WERI-Rb-1 (cell line): ENCODE measurements around the gene WDR72.

Source experiments
- DNase-seq: peaks from one replicate; pipeline ENCODE4 v3.0.0-alpha.2; 2020
- H3K27ac ChIP-seq: fragments of 250-450 bp; sonication (Bioruptor Pico); 2 replicates; pipeline ENCODE4 v1.5.1; 2020; ENCODE audit warnings: mild to moderate bottlenecking, moderate library complexity
- H3K27me3 ChIP-seq: fragments of 250-450 bp; sonication (Bioruptor Pico); 2 replicates; pipeline ENCODE4 v1.5.1; 2021; ENCODE audit warnings: mild to moderate bottlenecking, low read depth, moderate library complexity; ENCODE audit not compliant: insufficient read depth, severe bottlenecking
- H3K36me3 ChIP-seq: fragments of 250-450 bp; sonication (Bioruptor Pico); 2 replicates; pipeline ENCODE4 v1.5.1; 2020; ENCODE audit warnings: mild to moderate bottlenecking, moderate library complexity
- H3K4me3 ChIP-seq: 2 replicates; pipeline ENCODE4 v1.5.1; 2011; ENCODE audit warnings: low read depth, mild to moderate bottlenecking, control low read depth, low read length
- H3K9me3 ChIP-seq: fragments of 250-450 bp; sonication (Bioruptor Pico); 2 replicates; pipeline ENCODE4 v1.5.1; 2021; ENCODE audit warnings: mild to moderate bottlenecking, moderate library complexity; ENCODE audit not compliant: severe bottlenecking
- TF ChIP-seq, protein P1 (sequence below): IDR thresholded peaks from 2 replicates; pipeline ENCODE4 v1.5.1; 2011; ENCODE audit warnings: low read depth, mild to moderate bottlenecking, control low read depth, inconsistent platforms, low read length

WDR72 gene

DNA sequence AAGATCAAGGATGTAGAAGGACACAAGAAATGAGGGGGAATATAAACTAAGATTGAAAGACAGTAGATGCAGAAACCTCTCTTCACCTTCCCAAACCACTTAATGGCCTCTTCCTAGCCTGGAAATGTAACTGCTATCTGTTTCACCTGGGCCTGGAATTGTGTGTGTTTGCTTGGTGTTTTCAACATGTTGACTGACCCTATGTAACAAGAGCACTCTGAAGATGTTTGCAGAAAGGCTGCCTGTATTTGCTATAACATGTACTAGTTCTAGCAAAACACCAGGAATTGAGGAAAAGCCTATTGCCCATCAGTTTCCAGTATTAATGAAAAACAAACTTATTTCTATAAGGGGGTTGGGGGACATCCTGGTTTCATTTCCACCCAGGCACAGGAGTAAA is 248.3 kb downstream of the WDR72 start:
- Histone ChIP-seq H3K27me3 (no peaks in the 10 kb centered on the region), H3K36me3 (no peaks in the 10 kb centered on the region), H3K4me3 (no peak overlapping the region), H3K27ac (no peak overlapping the region), H3K9me3 (no peaks in the 10 kb centered on the region)
- DNase-seq: no peak
- TF ChIP-seq, protein P1, sequence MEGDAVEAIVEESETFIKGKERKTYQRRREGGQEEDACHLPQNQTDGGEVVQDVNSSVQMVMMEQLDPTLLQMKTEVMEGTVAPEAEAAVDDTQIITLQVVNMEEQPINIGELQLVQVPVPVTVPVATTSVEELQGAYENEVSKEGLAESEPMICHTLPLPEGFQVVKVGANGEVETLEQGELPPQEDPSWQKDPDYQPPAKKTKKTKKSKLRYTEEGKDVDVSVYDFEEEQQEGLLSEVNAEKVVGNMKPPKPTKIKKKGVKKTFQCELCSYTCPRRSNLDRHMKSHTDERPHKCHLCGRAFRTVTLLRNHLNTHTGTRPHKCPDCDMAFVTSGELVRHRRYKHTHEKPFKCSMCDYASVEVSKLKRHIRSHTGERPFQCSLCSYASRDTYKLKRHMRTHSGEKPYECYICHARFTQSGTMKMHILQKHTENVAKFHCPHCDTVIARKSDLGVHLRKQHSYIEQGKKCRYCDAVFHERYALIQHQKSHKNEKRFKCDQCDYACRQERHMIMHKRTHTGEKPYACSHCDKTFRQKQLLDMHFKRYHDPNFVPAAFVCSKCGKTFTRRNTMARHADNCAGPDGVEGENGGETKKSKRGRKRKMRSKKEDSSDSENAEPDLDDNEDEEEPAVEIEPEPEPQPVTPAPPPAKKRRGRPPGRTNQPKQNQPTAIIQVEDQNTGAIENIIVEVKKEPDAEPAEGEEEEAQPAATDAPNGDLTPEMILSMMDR: no peak

DNA sequence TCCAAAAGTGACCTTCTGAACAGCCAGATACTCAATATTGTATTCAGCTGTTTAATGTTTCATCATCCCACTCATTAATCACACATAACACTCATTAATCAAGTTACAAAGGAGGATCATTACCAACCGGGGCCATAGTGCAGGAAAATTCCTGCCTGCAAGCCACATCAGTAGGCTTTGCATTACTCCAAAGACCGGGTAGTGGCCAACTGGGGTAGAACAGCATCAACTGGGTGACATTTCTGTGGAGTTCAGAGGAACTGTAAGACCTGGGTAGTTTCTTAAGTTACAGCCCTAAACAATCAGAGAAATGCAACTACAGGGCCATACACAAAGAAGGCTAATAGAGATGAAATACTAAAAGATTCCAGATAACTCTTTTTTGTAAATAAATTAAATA is 253.1 kb downstream of the WDR72 start:
- H3K27me3 ChIP-seq: no peaks in the 10 kb centered on the region
- no peak for DNase-seq
- no peaks in the 10 kb centered on the region for H3K36me3 ChIP-seq
- TF ChIP-seq, protein P1: no peak
- H3K27ac ChIP-seq: no peak overlapping the region
- H3K9me3 ChIP-seq: no peaks in the 10 kb centered on the region
- no peak overlapping the region for H3K4me3 ChIP-seq

DNA sequence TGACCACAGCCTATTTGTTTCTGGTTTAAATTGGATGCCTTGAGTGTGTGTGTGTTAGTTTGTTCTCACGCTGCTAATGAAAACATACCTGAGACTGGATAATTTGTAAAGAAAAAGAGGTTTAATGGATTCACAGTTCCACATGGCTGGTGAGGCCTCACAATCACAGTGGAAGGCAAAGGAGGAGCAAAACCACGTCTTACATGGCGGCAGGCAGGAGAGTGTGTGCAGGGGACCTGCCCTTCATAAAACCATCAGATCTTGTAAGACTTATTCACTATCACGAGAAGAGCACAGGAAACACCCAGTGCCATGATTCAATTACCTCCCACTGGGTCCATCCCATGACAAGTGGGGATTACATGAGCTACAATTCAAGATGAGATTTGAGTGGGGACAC is 260.5 kb downstream of the WDR72 start:
- Histone ChIP-seq H3K4me3 (no peak overlapping the region), H3K9me3 (peaks cover under 1% of the 10 kb centered on the region), H3K27me3 (no peaks in the 10 kb centered on the region), H3K36me3 (no peaks in the 10 kb centered on the region), H3K27ac (no peak overlapping the region)
- TF ChIP-seq, protein P1: no peak
- DNase-seq: no peak

DNA sequence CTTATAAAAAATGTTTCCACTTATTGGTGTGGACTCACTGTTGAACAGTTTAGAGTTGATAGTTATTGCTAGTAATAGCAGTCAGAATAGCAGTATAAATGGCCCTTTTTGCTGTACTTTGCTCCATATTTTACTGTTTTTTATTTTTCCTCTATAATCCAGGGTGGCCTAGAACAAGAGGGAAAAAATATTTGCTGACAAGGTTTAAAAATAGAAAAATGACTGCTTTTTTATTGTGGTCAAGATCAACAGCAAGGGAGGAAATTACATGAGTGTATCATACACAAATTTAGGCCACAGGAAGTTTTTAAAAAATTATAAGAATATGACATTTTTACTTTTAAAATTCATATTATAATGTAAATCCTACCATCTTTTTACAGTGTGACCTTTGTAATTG is 269.1 kb downstream of the WDR72 start:
- peaks cover 2% of the 10 kb centered on the region for H3K9me3 ChIP-seq
- no peak for DNase-seq
- TF ChIP-seq, protein P1: no peak
- H3K4me3 ChIP-seq: no peak overlapping the region
- no peaks in the 10 kb centered on the region for H3K36me3 ChIP-seq
- H3K27ac ChIP-seq: no peak overlapping the region
- no peaks in the 10 kb centered on the region for H3K27me3 ChIP-seq

DNA sequence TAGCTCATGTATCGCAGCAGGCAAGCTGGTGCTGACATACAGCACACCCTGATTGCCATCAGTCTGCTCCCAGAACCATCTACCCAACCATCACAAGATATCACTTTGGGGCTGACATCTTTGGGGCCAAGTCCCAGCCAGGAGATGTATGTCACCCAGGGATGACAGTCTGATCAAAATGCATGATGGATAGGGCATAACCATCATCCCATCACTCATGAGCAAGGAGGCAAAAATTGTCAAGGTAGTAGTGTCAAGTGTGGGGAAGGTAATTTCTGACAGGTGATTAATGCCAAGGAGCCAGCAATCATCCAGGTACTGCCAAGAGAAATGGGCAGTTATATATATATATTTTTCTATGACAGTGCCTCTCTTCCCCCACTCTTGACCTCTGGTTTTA is 277.4 kb downstream of the WDR72 start:
- Histone ChIP-seq H3K27me3 (no peaks in the 10 kb centered on the region), H3K27ac (no peak overlapping the region), H3K4me3 (no peak overlapping the region), H3K9me3 (no peaks in the 10 kb centered on the region), H3K36me3 (no peaks in the 10 kb centered on the region)
- TF ChIP-seq, protein P1: no peak
- no peak for DNase-seq

DNA sequence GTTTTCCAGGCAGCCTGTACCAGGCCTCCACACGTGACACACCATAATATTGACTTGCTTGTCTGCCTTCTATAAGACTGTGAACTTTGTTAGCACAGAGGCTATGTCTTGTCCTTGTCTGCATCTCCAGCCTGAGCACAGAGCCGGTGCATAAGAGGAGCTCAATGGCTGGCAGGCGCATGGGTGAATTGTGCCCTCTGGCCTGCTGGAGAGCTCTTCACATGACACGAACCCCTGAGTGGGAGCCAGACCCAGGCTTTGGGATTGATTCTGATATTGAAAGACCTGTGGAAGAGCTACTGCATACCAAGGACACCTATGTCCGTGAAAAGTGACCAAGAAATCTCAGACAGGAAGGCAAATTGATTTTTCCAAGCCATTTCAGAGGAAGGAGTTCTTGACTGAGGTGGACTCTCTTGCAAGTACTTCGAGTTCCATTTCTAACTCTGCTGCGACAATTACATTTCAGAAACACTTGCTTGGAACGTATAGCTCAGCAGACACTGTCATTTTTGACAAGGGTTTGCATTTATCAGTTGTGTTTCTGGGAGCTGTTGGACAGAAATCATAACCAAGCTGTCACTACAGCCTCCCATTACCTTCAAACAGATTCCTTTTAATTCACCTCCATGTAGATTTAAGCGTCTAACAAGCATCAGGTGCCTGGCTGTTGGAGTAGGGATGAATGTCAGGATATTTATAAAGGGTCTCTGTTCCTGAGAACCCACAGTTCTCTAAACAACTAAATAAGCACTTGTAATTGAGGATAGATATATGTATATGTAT is 281.3 kb downstream of the WDR72 start:
- Histone ChIP-seq H3K4me3 (no peak overlapping the region), H3K27ac (no peak overlapping the region), H3K27me3 (no peaks in the 10 kb centered on the region), H3K9me3 (no peaks in the 10 kb centered on the region), H3K36me3 (no peaks in the 10 kb centered on the region)
- no peak for DNase-seq
- TF ChIP-seq, protein P1: no peak
